ACC112 (cell line): Measurements from ENCODE around the gene PLAAT5.

Experiments used
- H2AFZ ChIP-seq: fragments of 200-600 bp; sonication (generic); one replicate; pipeline ENCODE4 v1.6.0; 2017; ENCODE audit warnings: antibody characterized with exemption, low read length; ENCODE audit not compliant: unreplicated experiment
- H3K27ac ChIP-seq: fragments of 200-600 bp; sonication (generic); 2 replicates; pipeline ENCODE4 v1.5.1; 2014; ENCODE audit warnings: low read depth, mild to moderate bottlenecking, antibody characterized with exemption, low read length, moderate library complexity
- H3K27me3 ChIP-seq: fragments of 200-600 bp; sonication (generic); 2 replicates; pipeline ENCODE4 v1.6.1; 2014; ENCODE audit warnings: mild to moderate bottlenecking, antibody characterized with exemption, low read length, moderate library complexity, mixed read lengths; ENCODE audit not compliant: insufficient read depth
- H3K36me3 ChIP-seq: fragments of 200-600 bp; sonication (generic); 2 replicates; pipeline ENCODE4 v1.6.1; 2016; ENCODE audit warnings: mild to moderate bottlenecking, antibody characterized with exemption, low read length, moderate library complexity, mixed read lengths; ENCODE audit not compliant: insufficient read depth
- H3K4me1 ChIP-seq: fragments of 200-600 bp; sonication (generic); one replicate; pipeline ENCODE4 v1.6.1; 2016; ENCODE audit warnings: low read length, mixed read lengths; ENCODE audit not compliant: insufficient read depth, unreplicated experiment, control insufficient read depth
- H3K4me3 ChIP-seq: fragments of 200-600 bp; sonication (generic); 2 replicates; pipeline ENCODE4 v1.5.1; 2014; ENCODE audit warnings: mild to moderate bottlenecking, low read depth, low read length
- H3K79me2 ChIP-seq: fragments of 200-600 bp; sonication (generic); one replicate; pipeline ENCODE4 v1.6.0; 2016; ENCODE audit warnings: low read length; ENCODE audit not compliant: control insufficient read depth, unreplicated experiment, insufficient read depth

Gene PLAAT5

GRCh38 chr11:63512816-63513215, 21.8 kb upstream of the PLAAT5 start:
- no peak overlapping the region for H3K4me3 ChIP-seq
- no peak overlapping the region for H2AFZ ChIP-seq
- H3K27me3 ChIP-seq: no peaks in the 10 kb centered on the region
- peaks cover 17% of the 10 kb centered on the region for H3K4me1 ChIP-seq
- no peak overlapping the region for H3K27ac ChIP-seq
- H3K79me2 ChIP-seq: no peaks in the 10 kb centered on the region
- no peaks in the 10 kb centered on the region for H3K36me3 ChIP-seq

DNA sequence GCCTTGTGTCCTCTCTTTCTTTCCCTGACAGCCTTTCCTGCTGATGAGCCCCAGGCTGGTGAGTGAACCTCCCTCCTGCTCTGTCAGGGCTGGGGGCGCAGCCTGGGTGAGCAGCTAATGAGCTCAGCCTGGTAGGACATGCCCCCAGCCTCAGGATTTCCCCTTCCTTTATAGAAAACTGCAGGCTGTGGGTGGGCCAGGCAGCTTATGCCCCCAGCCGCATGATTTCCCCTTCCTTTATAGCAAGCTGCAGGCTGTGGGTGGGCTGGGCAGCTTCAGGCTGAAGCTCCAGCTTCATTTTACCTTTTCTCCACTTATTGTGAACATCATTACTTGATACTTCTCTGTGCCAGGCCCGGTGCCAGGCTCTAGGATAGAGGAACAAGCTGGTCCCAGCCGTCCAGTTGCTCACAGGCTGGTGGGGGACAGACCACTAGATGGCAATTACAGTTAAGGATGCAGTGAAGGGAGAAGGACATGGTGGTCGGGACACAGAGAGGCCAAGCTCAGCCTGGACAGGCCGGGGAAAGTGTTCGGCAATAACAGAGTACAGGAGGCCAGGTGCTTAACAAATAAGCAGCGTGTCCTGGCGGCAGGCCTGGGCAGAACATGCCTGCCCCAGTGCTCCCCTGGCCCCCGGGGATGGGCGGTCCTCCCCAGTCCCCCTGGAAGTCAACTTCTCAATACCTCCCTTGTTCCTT, 20.2 kb upstream of the PLAAT5 start:
- Histone ChIP-seq H3K4me1 (peaks cover 17% of the 10 kb centered on the region), H3K4me3 (no peak overlapping the region), H3K36me3 (no peaks in the 10 kb centered on the region), H3K27ac (peak overlapping the region; percentile 39; the same call in 1 of the 2 replicates), H3K27me3 (no peaks in the 10 kb centered on the region), H3K79me2 (no peaks in the 10 kb centered on the region), H2AFZ (no peak overlapping the region)

DNA sequence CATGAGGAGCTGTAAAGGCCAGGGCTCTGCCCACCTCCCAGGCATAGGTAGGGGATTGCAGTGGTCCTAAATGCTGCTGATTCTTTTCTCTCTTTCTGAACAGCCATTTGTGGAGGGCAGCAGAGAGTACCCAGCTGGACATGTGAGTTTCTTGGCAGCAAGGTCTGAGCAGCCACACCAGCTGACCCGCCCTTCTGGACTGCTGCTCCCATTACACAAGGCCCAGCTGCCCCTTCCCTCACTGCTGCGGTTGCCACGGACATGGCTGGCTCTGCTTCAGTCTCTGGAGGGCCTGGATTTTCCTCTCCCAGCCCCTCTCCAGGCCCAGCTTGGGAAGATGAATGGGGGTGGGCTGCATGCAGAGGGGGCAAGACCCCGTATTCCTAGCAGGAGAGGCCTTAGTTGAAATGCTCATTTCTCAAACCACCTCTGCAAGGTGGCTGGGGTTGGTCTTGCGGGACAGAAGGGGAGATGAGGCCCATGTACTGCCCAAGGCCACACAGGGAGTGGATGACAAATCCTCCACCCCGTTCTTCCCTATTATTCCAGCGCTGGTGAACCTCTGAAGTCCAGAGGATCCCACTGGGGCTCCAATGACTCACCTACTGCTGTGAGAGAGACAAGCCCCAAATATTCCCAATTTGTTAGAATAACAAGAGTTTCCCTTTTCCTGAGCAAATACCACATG, 19.5 kb upstream of the PLAAT5 start:
- Histone ChIP-seq H3K27me3 (no peaks in the 10 kb centered on the region), H3K79me2 (no peaks in the 10 kb centered on the region), H3K27ac (peak overlapping the region; percentile 54), H3K4me3 (no peak overlapping the region), H3K36me3 (no peaks in the 10 kb centered on the region), H2AFZ (no peak overlapping the region), H3K4me1 (peaks cover 17% of the 10 kb centered on the region)

GRCh38 chr11:63508745-63509144, 17.8 kb upstream of the PLAAT5 start:
- no peaks in the 10 kb centered on the region for H3K27me3 ChIP-seq
- H3K36me3 ChIP-seq: no peaks in the 10 kb centered on the region
- H3K27ac ChIP-seq: no peak overlapping the region
- H3K4me3 ChIP-seq: no peak overlapping the region
- H3K4me1 ChIP-seq: peaks cover 17% of the 10 kb centered on the region
- no peak overlapping the region for H2AFZ ChIP-seq
- H3K79me2 ChIP-seq: no peaks in the 10 kb centered on the region

- Histone ChIP-seq H3K4me1 (peaks cover 17% of the 10 kb centered on the region), H3K27me3 (no peaks in the 10 kb centered on the region), H2AFZ (no peak overlapping the region), H3K27ac (no peak overlapping the region), H3K79me2 (no peaks in the 10 kb centered on the region), H3K4me3 (no peak overlapping the region), H3K36me3 (no peaks in the 10 kb centered on the region)
Measured at GRCh38 chr11:63508009-63508408, 17.0 kb upstream of the PLAAT5 start.

GRCh38 chr11:63507511-63507910, 16.5 kb upstream of the PLAAT5 start:
- Histone ChIP-seq H2AFZ (no peak overlapping the region), H3K4me1 (peaks cover 17% of the 10 kb centered on the region), H3K27me3 (no peaks in the 10 kb centered on the region), H3K4me3 (no peak overlapping the region), H3K79me2 (no peaks in the 10 kb centered on the region), H3K27ac (no peak overlapping the region), H3K36me3 (no peaks in the 10 kb centered on the region)

- H2AFZ ChIP-seq: no peak overlapping the region
- H3K79me2 ChIP-seq: no peaks in the 10 kb centered on the region
- no peaks in the 10 kb centered on the region for H3K36me3 ChIP-seq
- H3K27me3 ChIP-seq: no peaks in the 10 kb centered on the region
- H3K27ac ChIP-seq: no peak overlapping the region
- H3K4me3 ChIP-seq: no peak overlapping the region
- peaks cover 17% of the 10 kb centered on the region for H3K4me1 ChIP-seq
Measured at GRCh38 chr11:63506876-63507275, 15.9 kb upstream of the PLAAT5 start.

GRCh38 chr11:63505857-63506528, 15.0 kb upstream of the PLAAT5 start, which contains the start of gene LGALS12:
Gene LGALS12 (plus strand): TSS chr11:63506084. CDS start chr11:63506459, 375 bp downstream.
- Histone ChIP-seq H2AFZ (no peak within 1 kb of the TSS), H3K4me1 (peaks cover 10% of the 10 kb centered on the region), H3K4me3 (no peak within 1 kb of the TSS), H3K36me3 (no peaks in the 10 kb centered on the region), H3K27me3 (no peaks in the 10 kb centered on the region), H3K79me2 (no peaks in the 10 kb centered on the region), H3K27ac (no peak within 1 kb of the TSS)

GRCh38 chr11:63504933-63505586, 14.1 kb upstream of the PLAAT5 start:
- H3K4me1 ChIP-seq: peaks cover under 1% of the 10 kb centered on the region

GRCh38 chr11:63504054-63504453, 13.1 kb upstream of the PLAAT5 start:
- Histone ChIP-seq H3K27me3 (no peaks in the 10 kb centered on the region), H3K4me3 (no peak overlapping the region), H2AFZ (no peak overlapping the region), H3K4me1 (no peaks in the 10 kb centered on the region), H3K27ac (no peak overlapping the region), H3K79me2 (no peaks in the 10 kb centered on the region), H3K36me3 (no peaks in the 10 kb centered on the region)

More at GRCh38 chr11:63504933-63505586, 14.1 kb upstream of the PLAAT5 start:
- no peaks in the 10 kb centered on the region for H3K36me3 ChIP-seq
- no peak overlapping the region for H2AFZ ChIP-seq
- H3K4me3 ChIP-seq: no peak overlapping the region
- H3K79me2 ChIP-seq: no peaks in the 10 kb centered on the region
- H3K27ac ChIP-seq: no peak overlapping the region
- H3K27me3 ChIP-seq: no peaks in the 10 kb centered on the region
